IMR-90 (cell line): ENCODE results near the gene ABL1. TPM values are rescaled to one million over a fixed set of nuclear protein-coding genes. Genes with fewer than 3 reads are reported as not detected.

Experiments used
- ATAC-seq: fragments of 200-7000 bp; cut with Tn5 transposase; 2 replicates; pipeline ENCODE4 v1.9.1; 2020; ENCODE audit warnings: low read depth, mild to moderate bottlenecking, moderate library complexity
- BruUV-seq: library from RNA; stranded (reverse); fragments of 400-500 nt; replicated peaks from 2 replicates; lab custom pipeline; 2021; lab: Mats Ljungman, UMichigan
- CTCF ChIA-PET: fragments of 300-600 bp; formaldehyde crosslinking; extraction: SDS; loops from one replicate; lab custom pipeline; 2021; ENCODE audit warnings: antibody characterized with exemption; lab: Yijun Ruan, JAX
- POLR2A ChIA-PET: fragments of 300-600 bp; sonication (Branson Sonifier 250); formaldehyde crosslinking; loops from one replicate; lab custom pipeline; 2022; ENCODE audit warnings: antibody characterized with exemption; ENCODE audit not compliant: unreplicated experiment; lab: Charles Lee
- DNase-seq: peaks from one replicate; pipeline ENCODE4 v3.0.0; 2013
- H2AFZ ChIP-seq: replicated peaks from 2 replicates; pipeline ENCODE3; 2013; ENCODE audit warnings: low read length, mild to moderate bottlenecking; ENCODE audit not compliant: poor library complexity
- H2AK5ac ChIP-seq: 2 replicates; pipeline ENCODE4 v1.6.1; 2013; ENCODE audit warnings: low read depth, low read length, inconsistent platforms
- H2AK9ac ChIP-seq: replicated peaks from 2 replicates; pipeline ENCODE3; 2013; ENCODE audit warnings: mild to moderate bottlenecking, low read depth, low read length, moderate library complexity; ENCODE audit not compliant: poor library complexity
- H2BK120ac ChIP-seq: 2 replicates; pipeline ENCODE4 v1.6.1; 2013; ENCODE audit warnings: low read depth, low read length, inconsistent platforms
- H2BK15ac ChIP-seq: 3 replicates; pipeline ENCODE4 v1.6.1; 2013; ENCODE audit warnings: low read depth, low read length, inconsistent platforms
- H2BK20ac ChIP-seq: 2 replicates; pipeline ENCODE4 v1.6.1; 2013; ENCODE audit warnings: low read depth, mild to moderate bottlenecking, inconsistent platforms, low read length, moderate library complexity
- H2BK5ac ChIP-seq: 2 replicates; pipeline ENCODE4 v1.6.1; 2013; ENCODE audit warnings: mild to moderate bottlenecking, low read depth, low read length, inconsistent platforms; ENCODE audit not compliant: poor library complexity, severe bottlenecking
- H3K14ac ChIP-seq: replicated peaks from 2 replicates; pipeline ENCODE4 v1.6.1; 2013; ENCODE audit warnings: low read depth, low read length, inconsistent platforms
- H3K18ac ChIP-seq: 2 replicates; pipeline ENCODE4 v1.6.1; 2013; ENCODE audit warnings: low read depth, low read length, control low read depth
- H3K23ac ChIP-seq: 2 replicates; pipeline ENCODE4 v1.6.1; 2013; ENCODE audit warnings: low read depth, low read length, inconsistent platforms
- H3K27ac ChIP-seq: 2 replicates; pipeline ENCODE4 v1.5.1; 2013; ENCODE audit warnings: mild to moderate bottlenecking, control low read depth, low read length; ENCODE audit not compliant: insufficient read depth
- H3K27me3 ChIP-seq: 2 replicates; pipeline ENCODE4 v1.6.1; 2013; ENCODE audit warnings: low read length; ENCODE audit not compliant: control insufficient read depth, insufficient read depth
- H3K36me3 ChIP-seq: 2 replicates; pipeline ENCODE4 v1.6.1; 2013; ENCODE audit warnings: low read length, mixed read lengths; ENCODE audit not compliant: control insufficient read depth, insufficient read depth
- H3K4ac ChIP-seq: 2 replicates; pipeline ENCODE4 v1.6.1; 2013; ENCODE audit warnings: low read depth, low read length, inconsistent platforms
- H3K4me1 ChIP-seq: 2 replicates; pipeline ENCODE4 v1.6.1; 2013; ENCODE audit warnings: low read length, mixed read lengths; ENCODE audit not compliant: control insufficient read depth, insufficient read depth
- H3K4me2 ChIP-seq: 2 replicates; pipeline ENCODE4 v1.6.1; 2013; ENCODE audit warnings: low read depth, mild to moderate bottlenecking, control low read depth, low read length, moderate library complexity
- H3K4me3 ChIP-seq: 2 replicates; pipeline ENCODE4 v1.5.1; 2013; ENCODE audit warnings: low read depth, mild to moderate bottlenecking, control low read depth, low read length, moderate library complexity; ENCODE audit not compliant: insufficient read depth
- H3K56ac ChIP-seq: 2 replicates; pipeline ENCODE4 v1.6.1; 2013; ENCODE audit warnings: low read length, inconsistent platforms; ENCODE audit not compliant: insufficient read depth; ENCODE audit errors: extremely low read depth
- H3K79me1 ChIP-seq, 2 experiments: 2 replicates each; pipeline ENCODE4 v1.6.1; 2013; ENCODE audit warnings: low read length in 2 of 2, inconsistent platforms in 1 of 2, low read depth in 1 of 2
- H3K9ac ChIP-seq: 2 replicates; pipeline ENCODE4 v1.6.1; 2013; ENCODE audit warnings: low read depth, low read length, control low read depth
- H3K9me1 ChIP-seq: 2 replicates; pipeline ENCODE4 v1.6.1; 2013; ENCODE audit warnings: low read length, inconsistent platforms; ENCODE audit not compliant: insufficient read depth
- H3K9me3 ChIP-seq: 2 replicates; pipeline ENCODE4 v1.6.1; 2013; ENCODE audit warnings: low read length; ENCODE audit not compliant: control insufficient read depth, insufficient read depth
- H4K20me1 ChIP-seq: 2 replicates; pipeline ENCODE4 v1.6.1; 2013; ENCODE audit warnings: low read length, inconsistent platforms; ENCODE audit not compliant: insufficient read depth
- H4K5ac ChIP-seq: 2 replicates; pipeline ENCODE4 v1.6.1; 2013; ENCODE audit warnings: mild to moderate bottlenecking, low read depth, low read length, control low read depth
- H4K8ac ChIP-seq, 2 experiments: 2 replicates each; pipeline ENCODE4 v1.6.1; 2013; ENCODE audit warnings: low read depth in 2 of 2, low read length in 2 of 2, control low read depth in 1 of 2, inconsistent platforms in 1 of 2
- H4K91ac ChIP-seq: 2 replicates; pipeline ENCODE4 v1.6.1; 2013; ENCODE audit warnings: low read depth, low read length, inconsistent platforms; ENCODE audit not compliant: insufficient read depth
- BHLHE40 ChIP-seq: fragments of 150-350 bp; IDR thresholded peaks from 2 replicates; pipeline ENCODE4 v1.6.1; 2016; ENCODE audit warnings: mild to moderate bottlenecking, low read depth, low read length
- CEBPB ChIP-seq: IDR thresholded peaks from 2 replicates; pipeline ENCODE4 v1.6.1; 2012; ENCODE audit warnings: low read depth, low read length, improper control_type of control experiment
- CHD1 ChIP-seq: IDR thresholded peaks from 2 replicates; pipeline ENCODE4 v1.6.1; 2012; ENCODE audit warnings: low read depth, low read length, improper control_type of control experiment
- FOS ChIP-seq: fragments of 150-350 bp; IDR thresholded peaks from 2 replicates; pipeline ENCODE4 v1.6.1; 2016; ENCODE audit warnings: low read depth, low read length
- MAFK ChIP-seq: IDR thresholded peaks from 2 replicates; pipeline ENCODE4 v1.6.1; 2012; ENCODE audit warnings: low read depth, low read length, improper control_type of control experiment
- MAZ ChIP-seq: IDR thresholded peaks from 2 replicates; pipeline ENCODE4 v1.6.1; 2012; ENCODE audit warnings: low read depth, mild to moderate bottlenecking, low read length, improper control_type of control experiment, moderate library complexity, borderline replicate concordance
- MXI1 ChIP-seq: IDR thresholded peaks from 2 replicates; pipeline ENCODE4 v1.6.1; 2012; ENCODE audit warnings: low read depth, mild to moderate bottlenecking, low read length, moderate library complexity, borderline replicate concordance
- NFE2L2 ChIP-seq: fragments of 150-350 bp; IDR thresholded peaks from 2 replicates; pipeline ENCODE4 v1.6.1; 2016; ENCODE audit warnings: low read depth, mild to moderate bottlenecking, low read length
- POLR2A ChIP-seq: IDR thresholded peaks from 2 replicates; pipeline ENCODE4 v1.6.1; 2012; ENCODE audit warnings: mild to moderate bottlenecking, low read depth, low read length
- RAD21 ChIP-seq: IDR thresholded peaks from 2 replicates; pipeline ENCODE4 v1.6.1; 2012; ENCODE audit warnings: low read length, improper control_type of control experiment
- RCOR1 ChIP-seq: IDR thresholded peaks from 2 replicates; pipeline ENCODE4 v1.6.1; 2012; ENCODE audit warnings: mild to moderate bottlenecking, low read length, improper control_type of control experiment; ENCODE audit not compliant: insufficient replicate concordance
- RFX5 ChIP-seq: IDR thresholded peaks from 2 replicates; pipeline ENCODE4 v1.8.0; 2012; ENCODE audit warnings: low read depth, mild to moderate bottlenecking, low read length, moderate library complexity
- SMC3 ChIP-seq: fragments of 150-350 bp; IDR thresholded peaks from 2 replicates; pipeline ENCODE4 v1.6.1; 2016; ENCODE audit warnings: low read depth, mild to moderate bottlenecking, antibody characterized with exemption, low read length, moderate library complexity
- WGBS, 2 experiments: methylation state at CpG; one replicate each; pipeline versions ENCODE4 v1.1.5 to v1.1.7; 2013; ENCODE audit warnings: missing lambda C conversion rate in 2 of 2; ENCODE audit not compliant: insufficient read length in 1 of 2; ENCODE audit errors: extremely low coverage in 2 of 2; 5-methylcytosine and 5-hydroxymethylcytosine counted together
- dilution Hi-C: fragments of 300-500 bp; cut with HindIII; formaldehyde crosslinking; loops from one replicate; pipeline ENCODE4 v1.14.3; 2018; ENCODE audit warnings: low sequenced_read_pairs; ENCODE audit not compliant: unreplicated experiment
- in situ Hi-C: fragments of 300-500 bp; cut with MboI; formaldehyde crosslinking; loops from 3 replicates; pipeline ENCODE4 v1.14.3; 2019; ENCODE audit warnings: low sequenced_read_pairs, inconsistent platforms, mixed read lengths
- intact Hi-C: fragments of 100-400 bp; cut with micrococcal nuclease; formaldehyde crosslinking; loops from 2 replicates; pipeline ENCODE4 v1.10.0; 2022
- polyA plus RNA-seq, 3 experiments: library from polyadenylated mRNA; depleted of rRNA; stranded (reverse); fragments of >200 nt; gene quantifications; 2 replicates each; pipeline ENCODE4 v1.2.3, GENCODE V29; 2012; ENCODE audit warnings: low replicate concordance in 1 of 3
- total RNA-seq: library from RNA; depleted of rRNA; stranded (reverse); fragments of >200 nt; gene quantifications from 2 replicates; pipeline ENCODE4 v1.2.3, GENCODE V29; 2012
- TF ChIP-seq, protein P1 (sequence below): conservative IDR thresholded peaks from 2 replicates; pipeline ENCODE4 v1.5.1; 2012; ENCODE audit warnings: mild to moderate bottlenecking, low read depth, low read length, improper control_type of control experiment
- TF ChIP-seq, protein P2 (sequence below): fragments of 150-350 bp; IDR thresholded peaks from 2 replicates; pipeline ENCODE4 v1.6.1; 2017; ENCODE audit warnings: mild to moderate bottlenecking, antibody characterized with exemption, low read length, low read depth
- TF ChIP-seq, protein P3 (sequence below): fragments of 150-350 bp; IDR thresholded peaks from 2 replicates; pipeline ENCODE4 v1.6.1; 2016; ENCODE audit warnings: low read depth, mild to moderate bottlenecking, low read length, moderate library complexity, borderline replicate concordance

The ABL1 gene
- total and polyA plus RNA-seq, 2 of the 4 experiments (the other 2 are of a cell fraction): 33.7 to 49.1 TPM

DNA sequence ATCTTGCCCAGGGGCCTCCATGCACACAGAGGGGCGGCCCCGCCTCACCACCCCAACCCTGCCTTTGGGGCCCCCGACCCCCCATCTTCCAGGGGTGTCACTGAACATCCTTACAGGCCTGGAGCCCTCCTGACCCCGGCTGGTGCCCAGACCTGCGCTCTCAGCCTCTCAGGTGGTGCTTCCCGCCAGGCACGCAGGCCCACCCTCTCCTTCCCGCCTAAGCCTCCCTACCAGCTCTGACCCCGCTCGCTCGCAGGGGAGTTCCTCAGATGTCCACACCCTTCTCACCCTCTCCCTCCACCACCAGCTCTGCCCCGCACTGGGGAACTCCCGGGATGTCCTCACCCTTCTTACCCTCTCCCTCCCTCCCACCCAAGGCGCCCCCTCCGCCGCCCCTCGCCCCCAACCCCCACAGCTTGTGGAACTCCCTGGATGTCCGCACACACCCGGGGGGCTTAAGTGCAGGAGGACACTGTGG lies 73.9 kb downstream of the ABL1 start:
- H3K79me1 ChIP-seq: no peaks in the 10 kb centered on the region
- peaks cover 6% of the 10 kb centered on the region for H3K4me1 ChIP-seq
- H4K91ac ChIP-seq: no peak overlapping the region
- H2AFZ ChIP-seq: no peak overlapping the region
- ATAC-seq (no peak), DNase-seq (no peak)
- TF ChIP-seq NFE2L2: no peak
- no peak for TF ChIP-seq MAFK
- TF ChIP-seq RFX5: no peak
- TF ChIP-seq, protein P1, sequence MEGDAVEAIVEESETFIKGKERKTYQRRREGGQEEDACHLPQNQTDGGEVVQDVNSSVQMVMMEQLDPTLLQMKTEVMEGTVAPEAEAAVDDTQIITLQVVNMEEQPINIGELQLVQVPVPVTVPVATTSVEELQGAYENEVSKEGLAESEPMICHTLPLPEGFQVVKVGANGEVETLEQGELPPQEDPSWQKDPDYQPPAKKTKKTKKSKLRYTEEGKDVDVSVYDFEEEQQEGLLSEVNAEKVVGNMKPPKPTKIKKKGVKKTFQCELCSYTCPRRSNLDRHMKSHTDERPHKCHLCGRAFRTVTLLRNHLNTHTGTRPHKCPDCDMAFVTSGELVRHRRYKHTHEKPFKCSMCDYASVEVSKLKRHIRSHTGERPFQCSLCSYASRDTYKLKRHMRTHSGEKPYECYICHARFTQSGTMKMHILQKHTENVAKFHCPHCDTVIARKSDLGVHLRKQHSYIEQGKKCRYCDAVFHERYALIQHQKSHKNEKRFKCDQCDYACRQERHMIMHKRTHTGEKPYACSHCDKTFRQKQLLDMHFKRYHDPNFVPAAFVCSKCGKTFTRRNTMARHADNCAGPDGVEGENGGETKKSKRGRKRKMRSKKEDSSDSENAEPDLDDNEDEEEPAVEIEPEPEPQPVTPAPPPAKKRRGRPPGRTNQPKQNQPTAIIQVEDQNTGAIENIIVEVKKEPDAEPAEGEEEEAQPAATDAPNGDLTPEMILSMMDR: no peak
- TF ChIP-seq CHD1: no peak
- no peak for TF ChIP-seq POLR2A
- TF ChIP-seq, protein P2, sequence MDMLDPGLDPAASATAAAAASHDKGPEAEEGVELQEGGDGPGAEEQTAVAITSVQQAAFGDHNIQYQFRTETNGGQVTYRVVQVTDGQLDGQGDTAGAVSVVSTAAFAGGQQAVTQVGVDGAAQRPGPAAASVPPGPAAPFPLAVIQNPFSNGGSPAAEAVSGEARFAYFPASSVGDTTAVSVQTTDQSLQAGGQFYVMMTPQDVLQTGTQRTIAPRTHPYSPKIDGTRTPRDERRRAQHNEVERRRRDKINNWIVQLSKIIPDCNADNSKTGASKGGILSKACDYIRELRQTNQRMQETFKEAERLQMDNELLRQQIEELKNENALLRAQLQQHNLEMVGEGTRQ: no peak
- TF ChIP-seq BHLHE40: no peak
- no peak for TF ChIP-seq FOS
- no peak for TF ChIP-seq CEBPB
- TF ChIP-seq SMC3: no peak
- TF ChIP-seq MAZ: no peak
- TF ChIP-seq RAD21: no peak
- TF ChIP-seq, protein P3, sequence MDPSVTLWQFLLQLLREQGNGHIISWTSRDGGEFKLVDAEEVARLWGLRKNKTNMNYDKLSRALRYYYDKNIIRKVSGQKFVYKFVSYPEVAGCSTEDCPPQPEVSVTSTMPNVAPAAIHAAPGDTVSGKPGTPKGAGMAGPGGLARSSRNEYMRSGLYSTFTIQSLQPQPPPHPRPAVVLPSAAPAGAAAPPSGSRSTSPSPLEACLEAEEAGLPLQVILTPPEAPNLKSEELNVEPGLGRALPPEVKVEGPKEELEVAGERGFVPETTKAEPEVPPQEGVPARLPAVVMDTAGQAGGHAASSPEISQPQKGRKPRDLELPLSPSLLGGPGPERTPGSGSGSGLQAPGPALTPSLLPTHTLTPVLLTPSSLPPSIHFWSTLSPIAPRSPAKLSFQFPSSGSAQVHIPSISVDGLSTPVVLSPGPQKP: no peak
- TF ChIP-seq MXI1: no peak
- TF ChIP-seq RCOR1: no peak
- WGBS, 2 experiments: 95% methylated on average over 4 of the region's 19 CpGs; no CpG with 5 or more reads in 1 of the 2 experiments
- no peak overlapping the region for H3K14ac ChIP-seq
- no peak overlapping the region for H3K4me2 ChIP-seq
- no peak overlapping the region for H2AK9ac ChIP-seq
- intact Hi-C loops (no loop called here), in situ Hi-C loops (no loop called here), dilution Hi-C loops (no loop called here)
- H2BK120ac ChIP-seq: no peak overlapping the region
- BruUV-seq: no TSS peak
- no peak overlapping the region for H3K56ac ChIP-seq
- H3K9ac ChIP-seq: no peak overlapping the region
- no peak overlapping the region for H2BK20ac ChIP-seq
- H3K4me3 ChIP-seq: no peak overlapping the region
- H3K18ac ChIP-seq: no peak overlapping the region
- no peak overlapping the region for H2BK15ac ChIP-seq
- H4K8ac ChIP-seq: no peak overlapping the region
- H3K27me3 ChIP-seq: no peaks in the 10 kb centered on the region
- H2AK5ac ChIP-seq: no peak overlapping the region
- no peak overlapping the region for H3K23ac ChIP-seq
- no peak overlapping the region for H3K27ac ChIP-seq
- H2BK5ac ChIP-seq: no peak overlapping the region
- H3K9me3 ChIP-seq: peaks cover 2% of the 10 kb centered on the region; the same call in 1 of the 2 replicates
- ChIA-PET CTCF (no interaction called here), POLR2A (no interaction called here)
- no peaks in the 10 kb centered on the region for H3K36me3 ChIP-seq
- no peak overlapping the region for H3K4ac ChIP-seq
- no peaks in the 10 kb centered on the region for H3K9me1 ChIP-seq
- no peak overlapping the region for H4K5ac ChIP-seq
- no peaks in the 10 kb centered on the region for H4K20me1 ChIP-seq
